Testis (tissue), 2 donors: ENCODE results near the gene PLOD1.

ENCODE experiments used
- CTCF ChIP-seq, 3 experiments: fragments of 450-650 bp in 2 of 3; fragments of 200-600 bp in 1 of 3; sonication (generic) in 1 of 3; IDR thresholded peaks; one replicate each; pipeline ENCODE4 v1.5.1; 2016 to 2019; ENCODE audit warnings: antibody characterized with exemption in 3 of 3, mild to moderate bottlenecking in 2 of 3, moderate library complexity in 1 of 3
- POLR2A ChIP-seq: fragments of 450-650 bp; IDR thresholded peaks from one replicate; pipeline ENCODE4 v1.6.1; 2017; ENCODE audit warnings: antibody characterized with exemption, mild to moderate bottlenecking, moderate library complexity

GRCh38 chr1:11930571-11931445, 3.7 kb upstream of the PLOD1 start:
- TF ChIP-seq CTCF (IDR thresholded peaks at IDR 0.05), result no peak
- no peak for TF ChIP-seq POLR2A
